GM11168 (cell line): Measurements from ENCODE around the gene GPN1.
"Not testable (repeated sequence)": the region's sequence is repeated elsewhere in the genome, so short reads cannot be mapped to it uniquely, and the experiment has no call there.

Experiments used
- in situ Hi-C: fragments of 300-500 bp; cut with MboI; formaldehyde crosslinking; loops from one replicate; pipeline ENCODE4 v1.12.0; 2022; ENCODE audit warnings: low sequenced_read_pairs; ENCODE audit not compliant: unreplicated experiment

The GPN1 gene

GRCh38 chr2:27628767-27629709, at the start of gene GPN1, which contains the start of gene CCDC121:
GPN1 (plus strand) TSS chr2:27629050; CDS start chr2:27629059, 9 bp downstream.
CCDC121 (minus strand) TSS chr2:27629012; CDS start chr2:27627799, 1,213 bp downstream.
- in situ Hi-C loops = no loop called here

GRCh38 chr2:27581417-27582128, 47.3 kb upstream of the GPN1 start:
- in situ Hi-C loops = no loop called here

GRCh38 chr2:27582129-27582694, 46.6 kb upstream of the GPN1 start:
- in situ Hi-C loops = no loop called here

GRCh38 chr2:27582695-27583389, 46.0 kb upstream of the GPN1 start, which contains the start of gene ZNF512:
ZNF512 (plus strand) TSS chr2:27583042; CDS start chr2:27583113, 71 bp downstream.
- in situ Hi-C loops = no loop called here

GRCh38 chr2:27583390-27583915, 45.4 kb upstream of the GPN1 start:
- in situ Hi-C loops = no loop called here

GRCh38 chr2:27584597-27584996, 44.3 kb upstream of the GPN1 start:
- in situ Hi-C loops = no loop called here

GRCh38 chr2:27587025-27587424, 41.8 kb upstream of the GPN1 start:
- in situ Hi-C loops = no loop called here

- in situ Hi-C loops = no loop called here
These were observed 40.5 kb upstream of the GPN1 start for GRCh38 chr2:27588308-27588707.

- in situ Hi-C loops = no loop called here
These were observed 37.1 kb upstream of the GPN1 start for GRCh38 chr2:27591745-27592144.

- in situ Hi-C loops = no loop called here
These were observed 35.6 kb upstream of the GPN1 start for GRCh38 chr2:27593240-27593639.

- in situ Hi-C loops = not testable (repeated sequence)
These were observed 34.7 kb upstream of the GPN1 start for GRCh38 chr2:27594020-27594703.

GRCh38 chr2:27595412-27595811, 33.4 kb upstream of the GPN1 start:
- in situ Hi-C loops = not testable (repeated sequence)

- in situ Hi-C loops = no loop called here
These were observed 32.2 kb upstream of the GPN1 start for GRCh38 chr2:27596627-27597026.

- in situ Hi-C loops = no loop called here
These were observed 22.2 kb upstream of the GPN1 start for GRCh38 chr2:27606611-27607010.

- in situ Hi-C loops = no loop called here
These were observed 14.9 kb upstream of the GPN1 start for GRCh38 chr2:27613985-27614384.

GRCh38 chr2:27615316-27615715, 13.5 kb upstream of the GPN1 start:
- in situ Hi-C loops = no loop called here

- in situ Hi-C loops = no loop called here
These were observed 7.3 kb upstream of the GPN1 start for GRCh38 chr2:27621524-27621923.

GRCh38 chr2:27622921-27623384, 5.9 kb upstream of the GPN1 start:
- in situ Hi-C loops = no loop called here

- in situ Hi-C loops = no loop called here
These were observed 3.9 kb upstream of the GPN1 start for GRCh38 chr2:27624943-27625342.
